ENCODE data around the gene MYO3B. TPM values are rescaled to one million over a fixed set of nuclear protein-coding genes. Genes with fewer than 3 reads are reported as not detected.

Gene MYO3B
- total and polyA plus RNA-seq, 2 of the 8 experiments (the other 6 are each of a cell fraction or from before 2014, with no cell fraction given) = 0.17 to 0.19 TPM

- no peak overlapping the region for H3K4me3 ChIP-seq (ENCODE audit: extremely low read depth in 1 of 4, insufficient read depth in 2 of 4, low read depth in 3 of 4, low read length in 4 of 4)
- no peaks in the 10 kb centered on the region for H4K20me1 ChIP-seq (replicated peaks in 1 of 2; ENCODE audit: control insufficient read depth in 1 of 2, insufficient read depth in 2 of 2, low read length in 2 of 2)
- no peak overlapping the region for H3K23ac ChIP-seq (ENCODE audit: insufficient read length)
- H4K8ac ChIP-seq (ENCODE audit: extremely low read depth, insufficient read depth, low read length) = no peak overlapping the region
- H2AFZ ChIP-seq (ENCODE audit: low read length) = 0 out of 2 replicates have a peak overlapping the region, but pooled peaks have one; percentile 11
- H3K79me1 ChIP-seq (ENCODE audit: low read depth, low read length) = no peaks in the 10 kb centered on the region
- no peak overlapping the region for H3K14ac ChIP-seq (ENCODE audit: insufficient read length)
- no peak overlapping the region for H3K9ac ChIP-seq (replicated peaks in 1 of 4; ENCODE audit: extremely low read depth in 1 of 4, low read depth in 3 of 4, low read length in 3 of 4)
- H3K27ac ChIP-seq (ENCODE audit: low read depth, low read length) = no peak overlapping the region
- FAIRE-seq (no peak), DNase-seq (ENCODE audit: low read depth in 1 of 2, low spot score in 2 of 2) (no peak)
- no peak overlapping the region for H3K4me2 ChIP-seq (ENCODE audit: insufficient read depth in 1 of 2, low read depth in 2 of 2, low read length in 2 of 2)
- POLR2A ChIA-PET (ENCODE audit: partially characterized antibody) = no interaction called here
- H3K18ac ChIP-seq (ENCODE audit: extremely low read depth, low read length) = peak overlapping the region; percentile 34; the same call in 1 of the 2 replicates
- no peak overlapping the region for H2BK12ac ChIP-seq (ENCODE audit: low read depth, low read length)
- H2BK15ac ChIP-seq (ENCODE audit: low read length) = peak overlapping the region; percentile 12; the same call in 1 of the 2 replicates
- H3K27me3 ChIP-seq (replicated peaks in 1 of 4; ENCODE audit: control insufficient read depth in 3 of 4, extremely low read depth in 1 of 4, insufficient read depth in 3 of 4, low read length in 3 of 4) = no peaks in the 10 kb centered on the region
- no peaks in the 10 kb centered on the region for H3K4me1 ChIP-seq (replicated peaks in 1 of 4; ENCODE audit: control insufficient read depth in 3 of 4, insufficient read depth in 4 of 4, low read length in 3 of 4)
- H2AK5ac ChIP-seq (ENCODE audit: low read depth, low read length) = no peak overlapping the region
- H4K5ac ChIP-seq (ENCODE audit: insufficient read length, low read depth, low read length) = no peak overlapping the region
- H3K4ac ChIP-seq (replicated peaks; ENCODE audit: insufficient read length, low read depth, low read length) = no peak overlapping the region
- H3K36me3 ChIP-seq (ENCODE audit: control insufficient read depth in 2 of 4, insufficient read depth in 4 of 4, low read length in 3 of 4) = no peaks in the 10 kb centered on the region
- H4K91ac ChIP-seq (replicated peaks; ENCODE audit: insufficient read length, low read length) = no peak overlapping the region
- 85% methylated on average over 3 of the region's 3 CpGs; no CpG with 5 or more reads in 1 of the 2 experiments for WGBS, 2 experiments (ENCODE audit: extremely low coverage in 1 of 2, insufficient coverage in 1 of 2, insufficient read length in 1 of 2, insufficient replicate concordance in 2 of 2, low coverage in 1 of 2, low lambda C conversion rate in 2 of 2, missing lambda C conversion rate in 1 of 2)
- no peaks in the 10 kb centered on the region for H3K23me2 ChIP-seq (ENCODE audit: low read depth, low read length)
- no peaks in the 10 kb centered on the region for H3K9me3 ChIP-seq (ENCODE audit: insufficient read depth in 2 of 2, low read depth in 1 of 2, low read length in 1 of 2)
- no peak overlapping the region for H3K56ac ChIP-seq (replicated peaks; ENCODE audit: insufficient read length, low read depth, low read length)
- no peak overlapping the region for H2BK5ac ChIP-seq (ENCODE audit: low read depth, low read length)
- CTCF ChIA-PET (ENCODE audit: partially characterized antibody) = interaction anchor here (0.6 to 0.7 kb wide), 2 partner anchors 30 to 34 kb away, joined by 3 read pairs; no protein-coding TSS in a partner anchor
- H2BK120ac ChIP-seq (replicated peaks; ENCODE audit: low read depth, low read length) = no peak overlapping the region
- H3K79me2 ChIP-seq (ENCODE audit: control insufficient read depth in 1 of 2, insufficient read depth in 2 of 2, low read length in 2 of 2) = no peaks in the 10 kb centered on the region
- no peak overlapping the region for H2BK20ac ChIP-seq (ENCODE audit: low read length)
- TF ChIP-seq TCF12 (IDR thresholded peaks at IDR 0.05; ENCODE audit: low read depth, low read length) (no peak), KDM4A (IDR thresholded peaks at IDR 0.05; ENCODE audit: low read depth, low read length, severe bottlenecking) (no peak), NANOG (IDR thresholded peaks at IDR 0.05; ENCODE audit: insufficient read depth, low read depth, low read length, poor library complexity, severe bottlenecking) (no peak), CTCF (IDR thresholded peaks at IDR 0.05; ENCODE audit: control extremely low read depth in 1 of 3, insufficient read depth in 1 of 3, low read depth in 1 of 3, low read length in 3 of 3) (no peak), HDAC2 (IDR thresholded peaks at IDR 0.05; ENCODE audit: borderline replicate concordance in 1 of 2, low read depth in 2 of 2, low read length in 2 of 2) (no peak), POU5F1 (IDR thresholded peaks at IDR 0.05; ENCODE audit: low read depth, low read length) (no peak), CREB1 (IDR thresholded peaks at IDR 0.05) (no peak), SIX5 (IDR thresholded peaks at IDR 0.05; ENCODE audit: low read depth, low read length) (no peak), NRF1 (IDR thresholded peaks at IDR 0.05; ENCODE audit: low read depth, low read length) (no peak), EP300 (IDR thresholded peaks at IDR 0.05; ENCODE audit: borderline replicate concordance in 1 of 2, low read depth in 2 of 2, low read length in 2 of 2) (no peak)
Measured at GRCh38 chr2:170201734-170202393, 23.9 kb downstream of the MYO3B start.
